ENCODE measurements around the gene DHX35. TPM values are rescaled to one million over a fixed set of nuclear protein-coding genes. Genes with fewer than 3 reads are reported as not detected.

The DHX35 gene
- total and polyA plus RNA-seq, 2 of the 13 experiments (the other 11 are each of a cell fraction or from before 2014, with no cell fraction given), result 25.8 to 28.7 TPM

DNA sequence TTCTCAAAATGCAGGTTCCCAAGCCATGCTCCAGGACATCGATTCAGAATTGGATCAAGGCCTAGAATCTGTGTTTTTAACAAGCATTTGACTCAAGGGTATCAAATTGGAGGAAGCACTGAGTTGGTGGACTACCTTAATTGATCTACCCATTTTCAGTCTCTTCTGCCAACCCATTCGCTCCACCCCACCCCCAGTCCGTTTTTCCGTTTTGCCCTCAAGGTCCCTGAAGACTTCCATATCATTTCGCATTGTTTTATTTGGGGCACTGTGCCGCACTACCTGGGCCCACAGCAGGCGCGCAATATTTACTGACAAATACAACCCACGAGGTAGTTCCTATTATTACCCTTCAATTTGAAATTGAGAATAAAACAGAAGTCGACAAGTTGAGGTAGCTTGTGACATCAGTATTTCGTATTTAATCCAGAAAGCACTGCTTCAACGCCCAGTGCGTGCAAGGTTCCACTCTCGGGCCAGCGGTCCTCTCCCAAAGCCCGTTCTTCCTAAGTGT lies 557 bp upstream of the DHX35 start (continued):
- TF ChIP-seq, protein P1, sequence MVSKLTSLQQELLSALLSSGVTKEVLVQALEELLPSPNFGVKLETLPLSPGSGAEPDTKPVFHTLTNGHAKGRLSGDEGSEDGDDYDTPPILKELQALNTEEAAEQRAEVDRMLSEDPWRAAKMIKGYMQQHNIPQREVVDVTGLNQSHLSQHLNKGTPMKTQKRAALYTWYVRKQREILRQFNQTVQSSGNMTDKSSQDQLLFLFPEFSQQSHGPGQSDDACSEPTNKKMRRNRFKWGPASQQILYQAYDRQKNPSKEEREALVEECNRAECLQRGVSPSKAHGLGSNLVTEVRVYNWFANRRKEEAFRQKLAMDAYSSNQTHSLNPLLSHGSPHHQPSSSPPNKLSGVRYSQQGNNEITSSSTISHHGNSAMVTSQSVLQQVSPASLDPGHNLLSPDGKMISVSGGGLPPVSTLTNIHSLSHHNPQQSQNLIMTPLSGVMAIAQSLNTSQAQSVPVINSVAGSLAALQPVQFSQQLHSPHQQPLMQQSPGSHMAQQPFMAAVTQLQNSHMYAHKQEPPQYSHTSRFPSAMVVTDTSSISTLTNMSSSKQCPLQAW (CRISPR knock-in tag; IDR thresholded peaks at IDR 0.05), result no peak
- TF ChIP-seq, protein P2, sequence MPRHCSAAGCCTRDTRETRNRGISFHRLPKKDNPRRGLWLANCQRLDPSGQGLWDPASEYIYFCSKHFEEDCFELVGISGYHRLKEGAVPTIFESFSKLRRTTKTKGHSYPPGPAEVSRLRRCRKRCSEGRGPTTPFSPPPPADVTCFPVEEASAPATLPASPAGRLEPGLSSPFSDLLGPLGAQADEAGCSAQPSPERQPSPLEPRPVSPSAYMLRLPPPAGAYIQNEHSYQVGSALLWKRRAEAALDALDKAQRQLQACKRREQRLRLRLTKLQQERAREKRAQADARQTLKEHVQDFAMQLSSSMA (CRISPR knock-in tag; IDR thresholded peaks at IDR 0.05), result 0 out of 2 replicates have a peak, but pooled peaks have one; percentile 63
- TF ChIP-seq CREM (IDR thresholded peaks at IDR 0.05) (no peak; the same call in 1 of the 2 replicates), CREM (CRISPR knock-in tag; IDR thresholded peaks at IDR 0.05) (no peak), ZNF207 (IDR thresholded peaks at IDR 0.05; ENCODE audit: borderline replicate concordance) (no peak), TOPORS (CRISPR knock-in tag; IDR thresholded peaks at IDR 0.05) (0 out of 2 replicates have a peak, but pooled peaks have one; percentile 29), ZBTB20 (CRISPR knock-in tag; IDR thresholded peaks at IDR 0.05; ENCODE audit: borderline replicate concordance, low read depth) (peak; percentile 48; the same call in 1 of the 2 replicates), ZNF292 (CRISPR knock-in tag; IDR thresholded peaks at IDR 0.05; ENCODE audit: borderline replicate concordance, low read depth) (peak; percentile 33; the same call in 1 of the 2 replicates), ZNF230 (CRISPR knock-in tag; IDR thresholded peaks at IDR 0.05) (0 out of 2 replicates have a peak, but pooled peaks have one; percentile 34), ELF1 (CRISPR knock-in tag; IDR thresholded peaks at IDR 0.05) (no peak), DNMT3B (CRISPR knock-in tag; conservative IDR thresholded peaks at IDR 0.05) (peak; percentile 18; the same call in 1 of the 2 replicates), ZNF468 (CRISPR knock-in tag; IDR thresholded peaks at IDR 0.05) (0 out of 2 replicates have a peak, but pooled peaks have one; percentile 71), ZSCAN21 (CRISPR knock-in tag; IDR thresholded peaks at IDR 0.05; ENCODE audit: borderline replicate concordance) (peak; percentile 32; the same call in 1 of the 2 replicates), RBAK (CRISPR knock-in tag; IDR thresholded peaks at IDR 0.05) (no peak), REL (CRISPR knock-in tag; conservative IDR thresholded peaks at IDR 0.05) (no peak), ZFP36 (IDR thresholded peaks at IDR 0.05; ENCODE audit: borderline replicate concordance, low read depth, low read length, partially characterized antibody) (peak; percentile 46), CENPT (CRISPR knock-in tag; IDR thresholded peaks at IDR 0.05; ENCODE audit: low read depth) (peak; percentile 3; the same call in 1 of the 2 replicates), ADNP (CRISPR knock-in tag; IDR thresholded peaks at IDR 0.05) (no peak), MEIS2 (CRISPR knock-in tag; IDR thresholded peaks at IDR 0.05) (no peak)
- TF ChIP-seq, protein P3, sequence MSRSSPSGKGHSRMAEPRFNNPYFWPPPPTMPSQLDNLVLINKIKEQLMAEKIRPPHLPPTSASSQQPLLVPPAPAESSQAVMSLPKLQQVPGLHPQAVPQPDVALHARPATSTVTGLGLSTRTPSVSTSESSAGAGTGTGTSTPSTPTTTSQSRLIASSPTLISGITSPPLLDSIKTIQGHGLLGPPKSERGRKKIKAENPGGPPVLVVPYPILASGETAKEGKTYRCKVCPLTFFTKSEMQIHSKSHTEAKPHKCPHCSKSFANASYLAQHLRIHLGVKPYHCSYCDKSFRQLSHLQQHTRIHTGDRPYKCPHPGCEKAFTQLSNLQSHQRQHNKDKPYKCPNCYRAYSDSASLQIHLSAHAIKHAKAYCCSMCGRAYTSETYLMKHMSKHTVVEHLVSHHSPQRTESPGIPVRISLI (CRISPR knock-in tag; IDR thresholded peaks at IDR 0.05; ENCODE audit: borderline replicate concordance), result no peak
- TF ChIP-seq, protein P4, sequence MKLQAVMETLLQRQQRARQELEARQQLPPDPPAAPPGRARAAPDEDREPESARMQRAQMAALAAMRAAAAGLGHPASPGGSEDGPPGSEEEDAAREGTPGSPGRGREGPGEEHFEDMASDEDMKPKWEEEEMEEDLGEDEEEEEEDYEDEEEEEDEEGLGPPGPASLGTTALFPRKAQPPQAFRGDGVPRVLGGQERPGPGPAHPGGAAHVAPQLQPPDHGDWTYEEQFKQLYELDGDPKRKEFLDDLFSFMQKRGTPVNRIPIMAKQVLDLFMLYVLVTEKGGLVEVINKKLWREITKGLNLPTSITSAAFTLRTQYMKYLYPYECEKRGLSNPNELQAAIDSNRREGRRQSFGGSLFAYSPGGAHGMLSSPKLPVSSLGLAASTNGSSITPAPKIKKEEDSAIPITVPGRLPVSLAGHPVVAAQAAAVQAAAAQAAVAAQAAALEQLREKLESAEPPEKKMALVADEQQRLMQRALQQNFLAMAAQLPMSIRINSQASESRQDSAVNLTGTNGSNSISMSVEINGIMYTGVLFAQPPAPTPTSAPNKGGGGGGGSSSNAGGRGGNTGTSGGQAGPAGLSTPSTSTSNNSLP (IDR thresholded peaks at IDR 0.05; ENCODE audit: low read depth, low read length), result peak; percentile 6; the same call in 1 of the 2 replicates
- TF ChIP-seq, protein P5, sequence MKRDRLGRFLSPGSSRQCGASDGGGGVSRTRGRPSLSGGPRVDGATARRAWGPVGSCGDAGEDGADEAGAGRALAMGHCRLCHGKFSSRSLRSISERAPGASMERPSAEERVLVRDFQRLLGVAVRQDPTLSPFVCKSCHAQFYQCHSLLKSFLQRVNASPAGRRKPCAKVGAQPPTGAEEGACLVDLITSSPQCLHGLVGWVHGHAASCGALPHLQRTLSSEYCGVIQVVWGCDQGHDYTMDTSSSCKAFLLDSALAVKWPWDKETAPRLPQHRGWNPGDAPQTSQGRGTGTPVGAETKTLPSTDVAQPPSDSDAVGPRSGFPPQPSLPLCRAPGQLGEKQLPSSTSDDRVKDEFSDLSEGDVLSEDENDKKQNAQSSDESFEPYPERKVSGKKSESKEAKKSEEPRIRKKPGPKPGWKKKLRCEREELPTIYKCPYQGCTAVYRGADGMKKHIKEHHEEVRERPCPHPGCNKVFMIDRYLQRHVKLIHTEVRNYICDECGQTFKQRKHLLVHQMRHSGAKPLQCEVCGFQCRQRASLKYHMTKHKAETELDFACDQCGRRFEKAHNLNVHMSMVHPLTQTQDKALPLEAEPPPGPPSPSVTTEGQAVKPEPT (CRISPR knock-in tag; IDR thresholded peaks at IDR 0.05; ENCODE audit: low read depth), result 0 out of 2 replicates have a peak, but pooled peaks have one; percentile 42
- TF ChIP-seq, protein P6, sequence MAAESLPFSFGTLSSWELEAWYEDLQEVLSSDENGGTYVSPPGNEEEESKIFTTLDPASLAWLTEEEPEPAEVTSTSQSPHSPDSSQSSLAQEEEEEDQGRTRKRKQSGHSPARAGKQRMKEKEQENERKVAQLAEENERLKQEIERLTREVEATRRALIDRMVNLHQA (CRISPR knock-in tag; IDR thresholded peaks at IDR 0.05), result 0 out of 2 replicates have a peak, but pooled peaks have one; percentile 4

Measured in HepG2 (cell line).